HG02588 (cell line): ENCODE measurements around the gene CEP72.
"Not testable (repeated sequence)": the region's sequence is repeated elsewhere in the genome, so short reads cannot be mapped to it uniquely, and the experiment has no call there.

ENCODE experiments used
- ATAC-seq: cut with Tn5 transposase; IDR thresholded peaks from one replicate; pipeline ENCODE4 v1.9.1; 2021; ENCODE audit warnings: mild to moderate bottlenecking, moderate library complexity; ENCODE audit not compliant: unreplicated experiment

The CEP72 gene

GRCh38 chr5:579746-580366 lies 32.3 kb upstream of the CEP72 start:
- no peak for ATAC-seq

DNA sequence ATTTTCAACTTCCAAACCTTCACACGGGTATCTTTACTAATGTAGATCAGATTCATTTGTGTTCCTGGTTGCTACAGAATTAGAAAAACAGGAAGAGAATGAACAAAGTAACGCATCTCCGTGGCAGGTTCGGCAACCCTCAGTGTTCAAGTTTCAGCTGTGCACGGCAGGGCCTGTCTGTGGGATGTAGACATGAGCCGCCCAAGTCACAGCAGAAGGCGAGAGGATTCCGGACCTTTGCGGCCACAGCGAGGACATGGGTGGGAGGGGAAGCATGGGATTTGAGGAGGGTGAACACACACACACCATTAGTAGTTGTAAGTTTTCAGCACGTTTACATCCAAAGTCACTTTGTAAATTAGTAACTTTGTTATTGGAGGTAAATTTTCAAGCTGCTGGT lies 31.7 kb upstream of the CEP72 start:
- ATAC-seq: no peak

- ATAC-seq: no peak
These were observed 30.9 kb upstream of the CEP72 start for GRCh38 chr5:581266-581665.

- ATAC-seq: no peak
These were observed 30.2 kb upstream of the CEP72 start for GRCh38 chr5:581941-582340.

DNA sequence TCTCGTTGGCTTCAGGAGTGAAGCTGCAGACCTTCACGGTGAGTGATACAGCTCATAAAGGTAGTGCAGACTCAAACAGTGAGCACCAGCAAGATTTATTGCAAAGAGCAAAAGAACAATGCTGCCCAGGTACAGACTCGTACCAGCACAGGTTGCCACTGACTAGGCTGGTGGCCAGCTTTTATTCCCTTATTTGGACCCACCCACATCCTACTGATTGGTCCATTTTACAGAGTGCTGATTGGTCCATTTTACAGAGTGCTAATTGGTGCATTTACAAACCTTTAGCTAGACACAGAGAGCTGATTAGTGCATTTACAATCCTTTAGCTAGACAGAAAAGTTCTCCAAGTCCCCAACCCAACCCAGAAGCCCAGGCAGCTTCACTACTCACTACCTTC lies 29.7 kb upstream of the CEP72 start:
- ATAC-seq: not testable (repeated sequence)

GRCh38 chr5:582936-583635 lies 29.1 kb upstream of the CEP72 start:
- no peak for ATAC-seq

DNA sequence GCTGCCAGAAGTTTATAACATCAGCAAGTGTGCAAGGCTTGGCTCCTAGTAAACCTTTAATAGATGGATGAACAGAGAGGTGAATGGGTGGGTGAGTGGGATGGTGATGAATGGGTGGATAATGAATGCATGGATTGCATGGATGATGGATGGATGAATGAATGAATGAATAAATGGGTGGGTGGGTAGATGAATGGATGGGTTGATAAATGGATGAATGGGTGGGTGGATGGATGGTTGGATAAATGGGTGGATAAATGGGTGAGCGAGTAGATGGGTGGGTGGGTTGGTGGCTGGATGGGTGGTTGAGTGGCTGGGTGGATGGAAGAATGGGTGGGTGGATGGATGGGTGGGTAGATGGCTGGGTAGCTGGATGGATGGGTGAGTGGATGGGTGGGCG lies 28.5 kb upstream of the CEP72 start:
- ATAC-seq: no peak

DNA sequence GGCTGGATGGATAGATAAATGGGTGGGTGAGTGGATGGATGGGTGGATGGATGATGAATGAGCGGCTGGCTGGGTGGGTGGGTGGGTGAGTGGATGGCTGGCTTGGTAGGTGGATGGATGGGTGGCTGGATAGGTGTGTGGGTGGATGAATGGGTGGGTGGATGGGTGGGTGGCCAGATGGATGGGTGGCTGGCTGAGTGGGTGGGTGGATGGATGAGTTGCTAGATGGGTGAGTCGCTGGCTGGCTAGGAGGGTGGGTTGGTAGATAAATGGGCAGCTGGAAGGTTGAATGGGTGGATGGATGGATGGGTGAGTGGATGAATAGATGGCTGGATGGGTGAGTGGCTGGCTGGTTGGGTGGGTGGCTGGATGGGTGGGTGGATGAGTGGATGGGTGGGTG lies 27.9 kb upstream of the CEP72 start:
- ATAC-seq: no peak

DNA sequence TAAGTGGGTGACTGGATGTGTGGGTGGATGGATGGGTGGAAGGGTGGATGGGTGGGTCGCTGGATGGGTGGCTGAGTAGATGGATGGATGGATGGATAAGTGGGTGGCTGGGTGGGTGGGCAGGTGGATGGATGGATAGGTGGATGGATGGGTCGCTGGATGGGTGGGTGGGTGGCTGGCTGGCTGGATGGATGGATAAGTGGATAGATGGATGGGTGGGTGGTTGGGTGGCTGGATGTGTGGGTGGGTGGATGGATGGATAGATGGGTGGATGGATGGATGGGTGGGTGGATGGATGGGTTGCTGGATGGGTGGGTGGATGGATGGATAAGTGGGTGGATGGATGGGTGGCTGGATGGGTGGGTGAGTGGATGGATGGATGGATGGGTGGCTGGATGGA lies 27.3 kb upstream of the CEP72 start:
- no peak for ATAC-seq

DNA sequence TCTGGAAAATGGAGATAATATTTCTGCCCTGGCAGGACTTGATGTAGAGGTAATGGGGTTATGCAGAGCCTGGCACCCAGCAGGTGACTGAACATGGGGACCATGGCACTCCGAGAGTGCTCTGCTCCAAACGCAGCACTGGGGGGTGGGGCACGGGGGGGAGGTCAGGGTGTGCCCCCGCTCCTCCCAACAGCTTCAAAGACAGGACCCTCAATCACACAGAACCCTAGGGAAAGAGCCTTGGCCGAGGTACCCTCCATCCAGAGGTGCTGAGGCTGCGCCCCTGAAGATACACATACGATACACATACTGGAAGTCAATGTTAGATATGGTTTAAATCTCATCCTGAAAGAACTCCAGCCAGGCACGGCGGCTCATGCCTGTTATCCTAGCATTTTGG lies 26.6 kb upstream of the CEP72 start:
- ATAC-seq: no peak

GRCh38 chr5:585962-586628 lies 26.0 kb upstream of the CEP72 start:
- no peak for ATAC-seq

DNA sequence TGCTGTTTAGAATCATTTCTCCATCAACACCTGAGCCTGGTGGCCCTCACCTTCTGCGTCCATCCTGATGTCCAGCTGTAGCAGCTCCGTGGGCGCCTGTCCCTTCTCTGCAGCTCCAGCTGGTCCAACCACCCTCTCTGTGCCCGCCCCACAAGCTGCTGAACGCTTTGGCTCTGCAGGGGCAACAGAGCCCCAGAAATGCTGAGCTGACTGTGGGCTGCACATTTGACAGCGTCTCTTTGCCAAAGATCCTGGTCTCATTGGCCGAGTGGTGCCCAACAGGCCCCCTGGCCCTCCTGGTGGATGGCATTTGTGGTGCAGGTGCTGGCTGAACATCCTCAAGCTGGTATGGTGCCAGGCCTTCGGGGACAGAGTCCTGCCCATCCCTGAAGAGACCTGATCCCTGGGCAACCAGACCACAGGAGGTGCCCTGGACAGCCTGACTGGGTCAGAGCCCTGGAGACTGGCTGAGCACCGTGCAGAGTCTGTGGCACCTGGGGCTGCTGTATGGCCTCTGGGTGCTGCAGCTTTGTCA lies 25.3 kb upstream of the CEP72 start:
- ATAC-seq: no peak

- ATAC-seq: no peak
These were observed 24.7 kb upstream of the CEP72 start for GRCh38 chr5:587403-587802.

DNA sequence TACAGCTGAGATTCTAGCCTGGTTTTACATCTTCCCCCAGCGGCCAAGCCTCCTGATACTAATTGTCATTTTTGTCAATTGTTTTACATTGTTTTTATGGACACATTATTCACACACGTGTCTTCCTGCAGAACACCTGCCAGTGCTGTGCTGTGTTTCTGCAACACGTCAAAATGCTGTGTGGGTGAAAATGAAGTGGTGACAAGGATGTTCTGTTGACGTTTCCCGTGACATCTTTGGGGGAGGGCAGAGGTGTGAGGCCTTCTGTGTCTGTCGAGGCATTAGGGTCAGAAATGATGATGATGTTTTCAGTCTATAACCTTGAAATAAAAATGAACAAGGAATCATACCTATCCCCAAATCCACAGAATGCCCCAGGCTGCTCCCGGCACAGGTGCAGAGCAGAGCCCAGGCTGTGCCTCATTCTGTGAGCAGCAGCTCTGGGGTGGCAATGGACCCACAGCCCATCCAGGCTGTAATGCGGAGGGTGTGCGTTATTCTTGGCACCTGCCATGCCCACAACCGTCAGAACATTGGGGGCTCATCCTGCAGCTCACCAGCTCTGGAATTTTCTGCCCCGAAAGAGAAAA lies 23.6 kb upstream of the CEP72 start:
- no peak for ATAC-seq

GRCh38 chr5:589173-589572 lies 23.0 kb upstream of the CEP72 start:
- ATAC-seq: no peak

- ATAC-seq: no peak
These were observed 22.6 kb upstream of the CEP72 start for GRCh38 chr5:589588-589987.

DNA sequence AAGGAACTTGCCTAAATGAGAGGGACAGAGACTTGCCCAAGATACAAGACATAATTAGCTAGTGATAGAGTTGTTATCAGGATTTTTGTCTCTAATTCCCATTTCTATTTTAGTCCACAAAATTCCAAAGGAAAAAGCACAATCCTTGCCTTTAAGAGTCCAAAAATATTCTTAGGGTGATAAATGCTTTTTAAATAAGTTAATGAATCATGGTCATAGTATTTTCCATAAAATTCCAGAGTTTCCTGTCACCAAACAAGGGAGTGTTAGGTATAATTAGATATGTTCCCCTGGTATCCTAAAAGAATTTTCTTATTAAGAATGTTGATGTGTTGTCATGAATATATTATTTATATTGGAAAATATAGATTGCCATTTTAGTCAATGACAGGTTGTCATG lies 21.8 kb upstream of the CEP72 start:
- ATAC-seq: no peak

GRCh38 chr5:591746-592145 lies 20.4 kb upstream of the CEP72 start:
- ATAC-seq: no peak

DNA sequence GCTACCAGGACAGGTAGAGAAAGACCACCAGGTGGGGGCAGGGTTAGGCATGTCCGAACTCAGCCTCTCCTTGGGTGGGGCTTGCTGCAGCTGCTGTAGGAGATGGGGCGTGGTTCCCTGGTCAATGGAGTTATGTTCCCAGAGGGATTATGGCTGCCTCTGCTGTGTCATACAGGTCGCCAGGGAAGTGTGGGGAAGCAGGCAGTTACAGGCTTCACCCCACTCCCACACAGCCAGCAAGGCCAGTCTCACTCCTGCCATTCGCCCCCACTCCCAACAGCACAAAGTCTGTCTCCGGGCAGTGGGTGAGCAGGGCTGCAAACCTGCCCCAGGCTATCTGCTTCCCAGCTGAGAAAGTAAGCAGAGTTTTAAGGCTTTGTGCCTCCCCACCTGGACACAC lies 20.0 kb upstream of the CEP72 start:
- ATAC-seq: no peak

GRCh38 chr5:593511-593910 lies 18.6 kb upstream of the CEP72 start:
- no peak for ATAC-seq

DNA sequence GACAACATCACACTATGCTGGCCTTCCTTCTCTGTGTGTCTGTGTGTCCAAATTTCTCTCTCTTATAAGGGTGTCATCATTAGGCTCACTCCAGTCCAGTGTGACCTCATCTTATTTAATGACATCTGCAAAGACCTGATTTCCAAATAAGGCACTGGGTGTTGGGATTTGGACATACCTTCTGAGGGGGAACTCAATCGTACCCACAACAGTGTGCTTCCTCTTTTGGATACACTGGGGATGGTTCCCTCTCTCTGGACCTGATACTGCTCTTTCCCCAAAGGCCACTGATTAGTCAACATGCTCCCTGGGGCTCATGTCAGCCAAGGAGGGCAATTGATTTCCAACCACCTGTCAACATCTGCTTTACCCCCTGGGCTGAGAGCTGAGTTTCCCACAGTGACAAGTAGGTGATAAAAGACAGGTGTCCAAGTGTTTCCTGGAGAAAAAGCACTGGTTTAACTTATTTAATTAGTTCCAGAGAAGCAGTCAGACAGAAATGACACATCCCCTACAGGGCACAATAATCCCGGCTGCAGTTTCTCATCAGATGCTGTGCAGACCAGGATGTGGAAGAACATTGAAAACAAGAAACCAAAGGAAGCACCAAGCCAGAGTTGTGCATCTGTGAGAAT lies 17.8 kb upstream of the CEP72 start:
- no peak for ATAC-seq
